Measurements from ENCODE around the gene KLHL4. TPM values are rescaled to one million over a fixed set of nuclear protein-coding genes. Genes with fewer than 3 reads are reported as not detected.
A peak's percentile ranks its signal among the peaks of the same experiment; 100 is the strongest.
"Not testable (repeated sequence)": the region's sequence is repeated elsewhere in the genome, so short reads cannot be mapped to it uniquely, and the experiment has no call there.

The KLHL4 gene
- 0.42 and 0.44 TPM in 2 replicates for polyA plus RNA-seq (2013)

GRCh38 chrX:87517571-87518141 lies at the start of gene KLHL4:
Gene KLHL4 (plus strand): TSS chrX:87517802. CDS start chrX:87517894, 92 bp downstream.
- Histone ChIP-seq H4K12ac (ENCODE audit: low read depth, low read length) (no peak within 1 kb of the TSS), H2BK120ac (ENCODE audit: insufficient read depth, low read length, poor library complexity) (no peak within 1 kb of the TSS), H3K79me2 (ENCODE audit: control insufficient read depth, insufficient read depth, low read length, poor library complexity) (no peaks in the 10 kb centered on the region), H2AK5ac (ENCODE audit: low read length) (no peak within 1 kb of the TSS), H3K4me2 (ENCODE audit: low read length) (peak within 1 kb of the TSS; percentile 62), H3K4me1 (ENCODE audit: control insufficient read depth in 1 of 2, insufficient read depth in 2 of 2, low read length in 2 of 2) (no peaks in the 10 kb centered on the region), H3K18ac (ENCODE audit: low read length) (no peak within 1 kb of the TSS), H4K8ac (ENCODE audit: low read depth, low read length) (no peak within 1 kb of the TSS), H4K91ac (ENCODE audit: low read depth, low read length) (no peak within 1 kb of the TSS), H3K4me3 (ENCODE audit: low read depth, low read length) (no peak within 1 kb of the TSS), H2AFZ (ENCODE audit: insufficient read depth, low read length, poor library complexity) (no peak within 1 kb of the TSS), H3K27ac (ENCODE audit: low read depth, low read length) (peak within 1 kb of the TSS; percentile 47), H3K79me1 (ENCODE audit: low read length) (no peaks in the 10 kb centered on the region), H3K23ac (ENCODE audit: low read length) (no peak within 1 kb of the TSS), H3K27me3 (ENCODE audit: insufficient read depth, low read length) (no peaks in the 10 kb centered on the region), H3K36me3 (ENCODE audit: control insufficient read depth in 1 of 2, insufficient read depth in 2 of 2, low read length in 2 of 2) (no peaks in the 10 kb centered on the region), H3K14ac (ENCODE audit: low read length) (no peak within 1 kb of the TSS), H2BK5ac (ENCODE audit: low read depth, low read length, poor library complexity) (no peak within 1 kb of the TSS), H3K4ac (ENCODE audit: low read depth, low read length) (no peak within 1 kb of the TSS), H2BK12ac (ENCODE audit: low read length) (no peak within 1 kb of the TSS), H3K9me3 (ENCODE audit: insufficient read depth, low read depth, low read length) (no peaks in the 10 kb centered on the region), H3K9ac (ENCODE audit: low read length) (no peak within 1 kb of the TSS)
- no peak for DNase-seq
- WGBS (ENCODE audit: extremely low coverage, insufficient coverage, insufficient read length) = no CpG with 5 or more reads among the region's 8 CpGs

GRCh38 chrX:87468941-87469340 lies 48.7 kb upstream of the KLHL4 start:
- H2BK12ac ChIP-seq (ENCODE audit: low read length) = no peak overlapping the region
- no CpG with 5 or more reads among the region's 2 CpGs for WGBS (ENCODE audit: extremely low coverage, insufficient coverage, insufficient read length)
- H2AFZ ChIP-seq (ENCODE audit: insufficient read depth, low read length, poor library complexity) = no peak overlapping the region
- H3K14ac ChIP-seq (ENCODE audit: low read length) = no peak overlapping the region
- no peak for DNase-seq
- H3K4me3 ChIP-seq (ENCODE audit: low read depth, low read length) = no peak overlapping the region
- H3K9me3 ChIP-seq (ENCODE audit: insufficient read depth, low read depth, low read length) = no peaks in the 10 kb centered on the region
- H3K9ac ChIP-seq (ENCODE audit: low read length) = no peak overlapping the region
- H4K12ac ChIP-seq (ENCODE audit: low read depth, low read length) = no peak overlapping the region
- H3K4me1 ChIP-seq (ENCODE audit: control insufficient read depth in 1 of 2, insufficient read depth in 2 of 2, low read length in 2 of 2) = no peaks in the 10 kb centered on the region
- H3K27me3 ChIP-seq (ENCODE audit: insufficient read depth, low read length) = no peaks in the 10 kb centered on the region
- no peak overlapping the region for H3K18ac ChIP-seq (ENCODE audit: low read length)
- H2BK120ac ChIP-seq (ENCODE audit: insufficient read depth, low read length, poor library complexity) = no peak overlapping the region
- H3K4me2 ChIP-seq (ENCODE audit: low read length) = no peak overlapping the region
- H4K91ac ChIP-seq (ENCODE audit: low read depth, low read length) = no peak overlapping the region
- H3K36me3 ChIP-seq (ENCODE audit: control insufficient read depth in 1 of 2, insufficient read depth in 2 of 2, low read length in 2 of 2) = no peaks in the 10 kb centered on the region
- H2AK5ac ChIP-seq (ENCODE audit: low read length) = no peak overlapping the region
- H3K4ac ChIP-seq (ENCODE audit: low read depth, low read length) = no peak overlapping the region
- no peak overlapping the region for H4K8ac ChIP-seq (ENCODE audit: low read depth, low read length)
- H2BK5ac ChIP-seq (ENCODE audit: low read depth, low read length, poor library complexity) = no peak overlapping the region
- no peaks in the 10 kb centered on the region for H3K79me1 ChIP-seq (ENCODE audit: low read length)
- H3K23ac ChIP-seq (ENCODE audit: low read length) = no peak overlapping the region
- no peak overlapping the region for H3K27ac ChIP-seq (ENCODE audit: low read depth, low read length)
- H3K79me2 ChIP-seq (ENCODE audit: control insufficient read depth, insufficient read depth, low read length, poor library complexity) = no peaks in the 10 kb centered on the region

- Histone ChIP-seq H2BK120ac (ENCODE audit: insufficient read depth, low read length, poor library complexity) (no peak overlapping the region), H2BK5ac (ENCODE audit: low read depth, low read length, poor library complexity) (no peak overlapping the region), H2AFZ (ENCODE audit: insufficient read depth, low read length, poor library complexity) (no peak overlapping the region), H3K4me1 (ENCODE audit: control insufficient read depth in 1 of 2, insufficient read depth in 2 of 2, low read length in 2 of 2) (no peaks in the 10 kb centered on the region), H2BK12ac (ENCODE audit: low read length) (no peak overlapping the region), H3K14ac (ENCODE audit: low read length) (no peak overlapping the region), H4K12ac (ENCODE audit: low read depth, low read length) (no peak overlapping the region), H3K27ac (ENCODE audit: low read depth, low read length) (no peak overlapping the region), H3K18ac (ENCODE audit: low read length) (no peak overlapping the region), H3K36me3 (ENCODE audit: control insufficient read depth in 1 of 2, insufficient read depth in 2 of 2, low read length in 2 of 2) (no peaks in the 10 kb centered on the region), H3K9ac (ENCODE audit: low read length) (no peak overlapping the region), H4K8ac (ENCODE audit: low read depth, low read length) (no peak overlapping the region), H3K79me1 (ENCODE audit: low read length) (no peaks in the 10 kb centered on the region), H3K27me3 (ENCODE audit: insufficient read depth, low read length) (no peaks in the 10 kb centered on the region), H3K23ac (ENCODE audit: low read length) (no peak overlapping the region), H3K4me2 (ENCODE audit: low read length) (no peak overlapping the region), H2AK5ac (ENCODE audit: low read length) (no peak overlapping the region), H3K4ac (ENCODE audit: low read depth, low read length) (no peak overlapping the region), H3K4me3 (ENCODE audit: low read depth, low read length) (no peak overlapping the region), H3K9me3 (ENCODE audit: insufficient read depth, low read depth, low read length) (no peaks in the 10 kb centered on the region), H3K79me2 (ENCODE audit: control insufficient read depth, insufficient read depth, low read length, poor library complexity) (no peaks in the 10 kb centered on the region), H4K91ac (ENCODE audit: low read depth, low read length) (no peak overlapping the region)
- no CpG with 5 or more reads among the region's 1 CpG for WGBS (ENCODE audit: extremely low coverage, insufficient coverage, insufficient read length)
- no peak for DNase-seq
These were observed 41.8 kb upstream of the KLHL4 start for GRCh38 chrX:87475793-87476192.

GRCh38 chrX:87478703-87479102 lies 38.9 kb upstream of the KLHL4 start:
- not testable (repeated sequence) for H3K79me1 ChIP-seq (ENCODE audit: low read length); H4K8ac ChIP-seq (ENCODE audit: low read depth, low read length); H3K79me2 ChIP-seq (ENCODE audit: control insufficient read depth, insufficient read depth, low read length, poor library complexity); H3K14ac ChIP-seq (ENCODE audit: low read length); H2AFZ ChIP-seq (ENCODE audit: insufficient read depth, low read length, poor library complexity); H3K18ac ChIP-seq (ENCODE audit: low read length); H4K91ac ChIP-seq (ENCODE audit: low read depth, low read length); H3K9ac ChIP-seq (ENCODE audit: low read length); H4K12ac ChIP-seq (ENCODE audit: low read depth, low read length); H3K4me3 ChIP-seq (ENCODE audit: low read depth, low read length); H3K27me3 ChIP-seq (ENCODE audit: insufficient read depth, low read length); H2BK120ac ChIP-seq (ENCODE audit: insufficient read depth, low read length, poor library complexity); DNase-seq; H2BK12ac ChIP-seq (ENCODE audit: low read length); H3K4me1 ChIP-seq (ENCODE audit: control insufficient read depth in 1 of 2, insufficient read depth in 2 of 2, low read length in 2 of 2); H3K4ac ChIP-seq (ENCODE audit: low read depth, low read length); H3K36me3 ChIP-seq (ENCODE audit: control insufficient read depth in 1 of 2, insufficient read depth in 2 of 2, low read length in 2 of 2); H2BK5ac ChIP-seq (ENCODE audit: low read depth, low read length, poor library complexity); H3K27ac ChIP-seq (ENCODE audit: low read depth, low read length); H3K9me3 ChIP-seq (ENCODE audit: insufficient read depth, low read depth, low read length); H3K23ac ChIP-seq (ENCODE audit: low read length); H3K4me2 ChIP-seq (ENCODE audit: low read length); H2AK5ac ChIP-seq (ENCODE audit: low read length)
- no CpG with 5 or more reads among the region's 16 CpGs for WGBS (ENCODE audit: extremely low coverage, insufficient coverage, insufficient read length)
